Measurements from ENCODE around the gene SNTG2.

Gene SNTG2

DNA sequence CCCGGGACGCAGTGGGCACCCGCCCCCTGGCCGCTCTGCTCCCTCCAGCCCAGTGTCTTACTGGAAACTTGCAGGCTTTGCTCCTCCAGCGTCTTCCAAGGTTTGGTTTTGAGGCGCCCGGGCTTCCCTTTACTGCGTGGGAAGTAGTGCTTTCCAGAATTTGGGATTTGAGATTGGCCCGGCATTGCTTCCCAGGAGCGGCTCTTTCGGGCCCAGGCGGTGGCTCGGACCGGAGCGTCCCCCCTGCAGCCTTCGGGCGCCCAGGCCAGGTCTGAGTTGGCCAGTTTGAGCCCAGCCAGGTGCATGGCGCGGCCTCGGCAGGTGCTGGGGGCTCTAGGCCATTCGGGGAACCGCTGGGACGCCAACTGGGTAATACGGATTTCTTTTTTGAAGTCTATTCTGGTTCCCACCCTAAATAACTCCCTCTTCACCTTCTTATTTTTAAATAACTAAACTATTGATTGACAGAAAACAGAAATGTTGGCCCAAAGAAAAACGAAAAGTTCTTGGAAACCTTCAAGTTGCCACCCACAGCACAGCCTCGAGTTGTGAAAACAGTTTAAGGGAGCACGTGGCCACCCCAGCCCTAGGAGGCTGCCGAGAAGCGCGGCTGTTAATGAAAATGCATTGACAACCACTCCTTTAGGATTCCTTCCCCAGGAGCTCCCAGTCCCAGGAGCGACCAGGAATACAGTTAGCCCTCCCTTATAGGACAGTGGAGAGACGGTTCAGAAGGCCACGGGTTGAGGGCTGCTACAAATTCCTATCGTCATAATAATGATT is 766 bp downstream of the SNTG2 start:
- in situ Hi-C loops (cut with MboI; ENCODE audit: low sequenced_read_pairs), result no loop called here

- in situ Hi-C loops (cut with MboI; ENCODE audit: low sequenced_read_pairs), result no loop called here
Observed at GRCh38 chr2:953408-953807, 2.8 kb downstream of the SNTG2 start.

GRCh38 chr2:953975-954686 is 3.5 kb downstream of the SNTG2 start:
- in situ Hi-C loops (cut with MboI; ENCODE audit: low sequenced_read_pairs), result no loop called here

- in situ Hi-C loops (cut with MboI; ENCODE audit: low sequenced_read_pairs), result no loop called here
Observed at GRCh38 chr2:954687-955000, 4.0 kb downstream of the SNTG2 start.

GRCh38 chr2:955829-956731 is 5.4 kb downstream of the SNTG2 start:
- in situ Hi-C loops (cut with MboI; ENCODE audit: low sequenced_read_pairs), result no loop called here

GRCh38 chr2:959457-959856 is 8.8 kb downstream of the SNTG2 start:
- in situ Hi-C loops (cut with MboI; ENCODE audit: low sequenced_read_pairs), result no loop called here

DNA sequence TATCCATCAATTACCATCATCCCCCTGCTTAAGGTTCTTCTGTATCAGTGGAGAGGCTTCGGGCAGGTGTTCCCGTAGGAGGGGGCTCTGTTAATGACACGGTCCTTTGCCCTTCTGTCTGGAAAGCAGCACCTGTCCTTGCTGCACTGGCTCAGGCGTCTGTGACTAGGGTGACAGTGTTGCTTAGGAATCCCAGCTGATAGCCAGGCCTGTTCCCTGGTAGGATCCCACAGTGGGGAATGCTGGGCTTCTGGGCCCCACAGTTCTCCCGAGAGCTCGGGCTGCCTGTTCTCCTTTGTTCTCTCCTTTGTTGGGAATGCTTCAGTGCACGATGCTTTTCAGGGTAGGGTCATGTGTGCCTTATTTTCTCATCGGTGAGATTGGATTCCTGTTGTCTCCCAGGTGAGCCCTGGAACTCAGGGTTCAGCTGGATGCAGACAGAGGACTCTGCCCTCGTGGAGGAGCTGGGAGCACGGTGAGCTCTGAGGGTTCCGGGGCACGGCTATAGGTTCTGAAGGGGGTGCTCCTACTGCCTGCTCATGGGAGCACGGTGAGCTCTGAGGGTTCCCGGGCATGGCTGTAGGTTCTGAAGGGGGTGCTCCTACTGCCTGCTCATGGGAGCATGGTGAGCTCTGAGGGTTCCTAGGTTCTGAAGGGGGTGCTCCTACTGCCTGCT is 9.6 kb downstream of the SNTG2 start:
- in situ Hi-C loops (cut with MboI; ENCODE audit: low sequenced_read_pairs), result no loop called here

DNA sequence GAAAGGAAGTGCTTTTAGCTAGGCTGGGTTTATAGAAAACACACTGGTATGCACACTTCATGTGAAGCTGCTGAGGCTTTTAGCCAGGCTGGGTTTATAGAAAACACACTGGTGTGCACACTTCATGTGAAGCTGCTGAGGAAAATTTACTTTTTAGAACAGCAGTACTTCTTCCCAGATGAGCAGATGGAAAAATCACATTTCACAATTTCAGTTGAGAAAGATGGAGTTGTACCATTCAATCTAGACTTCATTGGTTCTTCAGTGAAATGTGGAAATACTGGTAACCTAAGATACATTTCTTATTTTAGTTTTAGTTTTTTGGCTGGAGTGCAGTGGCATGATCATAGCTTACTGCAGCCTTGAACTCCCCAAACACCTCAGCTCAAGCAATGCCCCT is 11.1 kb downstream of the SNTG2 start:
- in situ Hi-C loops (cut with MboI; ENCODE audit: low sequenced_read_pairs), result no loop called here

GRCh38 chr2:963876-964275 is 13.2 kb downstream of the SNTG2 start:
- in situ Hi-C loops (cut with MboI; ENCODE audit: low sequenced_read_pairs), result no loop called here

- in situ Hi-C loops (cut with MboI; ENCODE audit: low sequenced_read_pairs), result no loop called here
Observed at GRCh38 chr2:964562-964961, 13.9 kb downstream of the SNTG2 start.

DNA sequence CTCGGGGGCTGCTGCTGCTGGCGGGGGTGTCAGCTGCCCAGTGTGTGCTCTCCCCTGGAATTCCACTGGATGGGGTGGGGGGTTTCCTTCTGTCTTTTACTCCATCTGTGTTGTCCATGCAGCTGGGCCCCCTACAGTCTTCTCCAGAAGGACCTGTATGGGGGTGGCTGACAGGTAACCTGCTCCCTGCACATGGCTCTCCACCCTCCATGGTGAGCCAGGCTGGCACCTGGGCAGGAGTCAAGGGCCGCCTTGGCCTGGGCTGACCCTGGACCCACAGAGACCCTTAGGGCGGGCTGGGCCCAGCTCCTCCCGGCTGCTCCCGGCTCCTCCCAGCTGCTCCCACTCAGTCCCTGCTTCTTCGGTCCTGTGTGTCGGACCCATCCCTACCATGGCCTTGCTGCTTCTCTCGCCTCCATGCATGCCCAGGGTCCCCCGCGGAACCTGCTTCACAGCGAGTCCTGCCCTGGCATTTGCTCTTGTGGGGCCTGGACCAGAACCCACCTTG is 15.0 kb downstream of the SNTG2 start:
- in situ Hi-C loops (cut with MboI; ENCODE audit: low sequenced_read_pairs), result no loop called here

DNA sequence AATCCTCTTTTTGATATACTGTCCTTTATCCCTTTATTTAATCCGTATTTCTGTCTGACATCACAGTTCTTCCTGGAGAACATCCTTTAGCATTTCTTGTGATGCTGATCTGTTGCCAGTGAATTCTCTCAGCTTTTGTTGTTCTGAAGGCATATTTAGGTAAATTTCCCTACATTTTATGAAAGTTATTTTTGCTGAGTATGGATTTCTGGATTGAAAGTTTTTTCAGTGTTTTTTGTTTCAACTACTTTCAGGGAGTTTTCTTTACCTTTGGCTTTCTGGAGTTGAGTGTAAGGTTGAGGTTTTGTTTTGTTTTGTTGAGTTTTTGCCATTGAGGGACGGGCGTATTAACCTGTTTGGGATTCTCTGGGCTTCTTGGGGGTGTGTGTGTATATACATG is 22.5 kb downstream of the SNTG2 start:
- in situ Hi-C loops (cut with MboI; ENCODE audit: low sequenced_read_pairs), result no loop called here

DNA sequence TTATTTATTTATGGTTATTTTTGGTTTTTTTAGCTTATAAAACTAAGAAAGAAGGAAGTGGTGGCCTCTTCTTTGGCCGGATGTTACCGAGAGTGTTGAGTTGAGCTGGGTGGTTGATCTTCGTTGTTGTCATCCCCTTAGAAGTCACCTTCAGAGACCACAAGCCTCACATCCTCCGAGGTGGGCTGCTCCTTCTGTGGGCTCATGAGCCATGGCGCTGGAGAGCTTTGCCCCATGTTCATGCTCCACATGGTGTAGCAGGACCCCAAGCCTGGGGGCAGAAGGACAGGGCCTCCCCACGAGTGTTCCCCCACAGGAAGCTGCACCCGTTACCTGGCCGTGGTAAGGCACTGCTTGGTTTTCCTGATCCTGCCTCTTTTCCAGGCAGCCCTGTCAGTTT is 23.4 kb downstream of the SNTG2 start:
- in situ Hi-C loops (cut with MboI; ENCODE audit: low sequenced_read_pairs), result no loop called here

DNA sequence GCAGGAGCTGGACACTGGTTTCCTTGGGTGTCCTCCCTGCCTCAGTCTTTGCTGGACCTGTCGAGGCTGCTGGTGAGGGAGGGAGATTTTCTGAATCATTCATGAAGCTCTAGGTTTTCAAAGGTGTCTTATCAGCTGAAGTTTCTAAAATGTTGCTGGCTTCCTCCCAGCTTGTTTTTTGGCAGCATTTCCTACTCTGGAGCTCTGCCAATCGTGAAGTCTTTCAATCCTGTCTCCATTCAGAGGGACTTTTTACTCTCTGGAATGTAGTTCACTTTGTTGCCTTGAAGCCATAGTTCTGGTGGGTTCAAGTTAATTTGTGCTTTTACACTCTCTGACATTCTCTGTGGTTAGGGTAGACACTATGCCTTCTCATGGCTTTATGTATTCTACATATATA is 23.9 kb downstream of the SNTG2 start:
- in situ Hi-C loops (cut with MboI; ENCODE audit: low sequenced_read_pairs), result no loop called here

- in situ Hi-C loops (cut with MboI; ENCODE audit: low sequenced_read_pairs), result no loop called here
Observed at GRCh38 chr2:975095-975494, 24.4 kb downstream of the SNTG2 start.

- in situ Hi-C loops (cut with MboI; ENCODE audit: low sequenced_read_pairs), result no loop called here
Observed at GRCh38 chr2:979069-979928, 28.6 kb downstream of the SNTG2 start.

DNA sequence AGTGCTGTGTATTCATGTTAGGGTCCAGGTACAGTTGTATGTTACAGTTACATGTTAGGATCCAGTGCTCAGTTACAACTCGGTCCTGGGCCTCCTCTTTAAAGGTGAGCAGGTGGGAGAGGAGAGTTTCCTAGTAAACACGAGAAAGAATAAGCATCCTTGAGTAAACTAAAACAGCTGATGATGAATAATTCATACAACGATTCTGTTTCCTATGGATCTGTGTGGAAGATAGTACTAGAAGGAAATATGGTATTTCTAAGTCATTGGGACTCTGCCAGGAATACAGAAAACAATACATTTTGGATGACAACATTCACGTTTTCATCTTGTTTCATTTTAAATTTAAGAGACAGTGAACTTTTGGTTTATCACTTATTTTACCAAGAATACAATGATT is 29.5 kb downstream of the SNTG2 start:
- in situ Hi-C loops (cut with MboI; ENCODE audit: low sequenced_read_pairs), result no loop called here

GRCh38 chr2:981258-981657 is 30.6 kb downstream of the SNTG2 start:
- in situ Hi-C loops (cut with MboI; ENCODE audit: low sequenced_read_pairs), result no loop called here

GRCh38 chr2:981759-982158 is 31.1 kb downstream of the SNTG2 start:
- in situ Hi-C loops (cut with MboI; ENCODE audit: low sequenced_read_pairs), result no loop called here

GRCh38 chr2:985317-985898 is 34.8 kb downstream of the SNTG2 start:
- in situ Hi-C loops (cut with MboI; ENCODE audit: low sequenced_read_pairs), result no loop called here

All from HL-60/S4 (cell line).